KOPT-K1 (cell line): Measurements from ENCODE around the gene STARD3.

ENCODE experiments used
- H3K27ac ChIP-seq: fragments of 200-600 bp; sonication (generic); 2 replicates; pipeline ENCODE4 v1.5.1; 2016; ENCODE audit warnings: antibody characterized with exemption, mild to moderate bottlenecking, low read depth, low read length; ENCODE audit not compliant: poor library complexity, severe bottlenecking
- H3K36me3 ChIP-seq: fragments of 200-600 bp; sonication (generic); 2 replicates; pipeline ENCODE4 v1.5.1; 2017; ENCODE audit warnings: antibody characterized with exemption, mild to moderate bottlenecking, low read length, moderate library complexity; ENCODE audit not compliant: insufficient read depth
- H3K9me3 ChIP-seq: fragments of 200-600 bp; sonication (generic); 2 replicates; pipeline ENCODE4 v1.5.1; 2017; ENCODE audit warnings: antibody characterized with exemption, low read length, mild to moderate bottlenecking; ENCODE audit not compliant: insufficient read depth, poor library complexity, severe bottlenecking

The STARD3 gene

DNA sequence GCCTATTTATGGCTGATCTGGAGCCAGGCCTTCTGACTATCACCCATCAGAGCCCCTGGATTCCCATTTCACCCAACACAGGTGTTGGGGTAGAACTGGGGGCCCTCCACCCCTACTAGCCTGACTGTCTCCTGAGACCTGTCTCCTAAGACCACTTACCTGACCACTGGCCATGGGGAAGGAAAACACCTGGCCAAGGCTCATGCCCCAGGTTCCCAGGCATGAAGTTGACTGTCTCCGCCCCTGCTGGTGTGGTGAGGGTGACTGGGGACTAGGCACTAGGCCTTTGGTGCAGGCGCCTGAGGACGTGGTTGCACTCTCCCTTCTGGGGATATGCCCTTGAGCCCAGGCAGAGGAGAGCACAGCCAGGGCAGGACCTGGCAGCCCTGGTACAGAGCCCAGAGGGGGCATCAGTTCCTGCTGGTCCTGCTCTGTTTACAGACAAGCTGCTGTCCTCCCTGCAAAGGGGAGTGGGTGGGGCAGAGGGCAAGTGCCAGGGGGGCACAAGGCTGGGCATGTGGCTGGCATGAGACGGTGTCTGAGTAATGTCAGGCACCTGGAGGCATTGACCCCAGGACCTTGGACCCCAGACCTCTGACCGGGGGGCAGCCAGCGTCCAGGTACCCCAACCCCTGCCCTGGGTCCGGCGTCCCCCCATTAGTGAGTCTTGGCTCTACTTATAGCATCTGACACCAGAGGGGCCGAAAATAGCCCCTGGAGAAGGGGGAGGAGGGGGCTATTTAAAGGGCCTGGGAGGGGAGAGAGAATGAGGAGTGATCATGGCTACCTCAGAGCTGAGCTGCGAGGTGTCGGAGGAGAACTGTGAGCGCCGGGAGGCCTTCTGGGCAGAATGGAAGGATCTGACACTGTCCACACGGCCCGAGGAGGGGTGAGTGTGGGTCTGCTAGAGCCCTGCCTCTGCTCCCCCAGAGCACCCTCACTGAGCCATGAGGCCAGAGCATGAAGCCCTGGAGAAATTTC lies 27.9 kb downstream of the STARD3 start, which contains the start of gene TCAP:
TCAP (plus strand) TSS at position 769 of the 981 bp plus-strand sequence; CDS start at position 780, 11 bp downstream.
- Histone ChIP-seq H3K27ac (no peak within 1 kb of the TSS), H3K9me3 (no peaks in the 10 kb centered on the region), H3K36me3 (peaks cover 32% of the 10 kb centered on the region)

- Histone ChIP-seq H3K27ac (no peak overlapping the region), H3K36me3 (peaks cover 24% of the 10 kb centered on the region), H3K9me3 (no peaks in the 10 kb centered on the region)
These were observed 28.8 kb downstream of the STARD3 start for GRCh38 chr17:39665642-39666224.

DNA sequence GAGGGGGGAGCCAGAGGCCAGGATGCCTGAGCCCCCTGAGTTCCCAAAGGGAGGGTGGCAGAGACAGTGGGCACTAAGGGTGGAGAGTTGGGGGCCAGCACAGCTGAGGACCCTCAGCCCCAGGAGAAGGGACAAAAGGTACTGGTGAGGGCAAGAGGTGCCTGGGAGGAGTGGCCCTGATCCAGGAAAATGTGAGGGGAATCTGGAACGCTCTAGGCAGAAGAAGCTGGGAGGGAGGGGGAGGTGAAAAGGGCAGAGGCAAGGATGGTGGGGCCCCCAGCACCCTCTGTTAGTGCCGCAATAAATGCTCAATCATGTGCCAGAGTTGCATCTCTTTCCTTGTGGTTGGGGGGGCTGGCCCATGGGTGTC lies 29.3 kb downstream of the STARD3 start:
- Histone ChIP-seq H3K27ac (no peak overlapping the region), H3K36me3 (peaks cover 19% of the 10 kb centered on the region), H3K9me3 (no peaks in the 10 kb centered on the region)

GRCh38 chr17:39666601-39667261 lies 29.8 kb downstream of the STARD3 start:
- H3K36me3 ChIP-seq, result peaks cover 14% of the 10 kb centered on the region
- no peaks in the 10 kb centered on the region for H3K9me3 ChIP-seq
- H3K27ac ChIP-seq, result no peak overlapping the region

GRCh38 chr17:39667262-39667944 lies 30.5 kb downstream of the STARD3 start:
- H3K9me3 ChIP-seq, result no peaks in the 10 kb centered on the region
- H3K36me3 ChIP-seq, result peaks cover 7% of the 10 kb centered on the region; the same call in 1 of the 2 replicates
- no peak overlapping the region for H3K27ac ChIP-seq

GRCh38 chr17:39667945-39668924 lies 31.3 kb downstream of the STARD3 start, which contains the start of gene PNMT:
PNMT (plus strand) TSS chr17:39668453; CDS start chr17:39668476, 23 bp downstream.
- no peak within 1 kb of the TSS for H3K27ac ChIP-seq
- H3K9me3 ChIP-seq, result no peaks in the 10 kb centered on the region
- no peaks in the 10 kb centered on the region; the same call in 1 of the 2 replicates for H3K36me3 ChIP-seq

DNA sequence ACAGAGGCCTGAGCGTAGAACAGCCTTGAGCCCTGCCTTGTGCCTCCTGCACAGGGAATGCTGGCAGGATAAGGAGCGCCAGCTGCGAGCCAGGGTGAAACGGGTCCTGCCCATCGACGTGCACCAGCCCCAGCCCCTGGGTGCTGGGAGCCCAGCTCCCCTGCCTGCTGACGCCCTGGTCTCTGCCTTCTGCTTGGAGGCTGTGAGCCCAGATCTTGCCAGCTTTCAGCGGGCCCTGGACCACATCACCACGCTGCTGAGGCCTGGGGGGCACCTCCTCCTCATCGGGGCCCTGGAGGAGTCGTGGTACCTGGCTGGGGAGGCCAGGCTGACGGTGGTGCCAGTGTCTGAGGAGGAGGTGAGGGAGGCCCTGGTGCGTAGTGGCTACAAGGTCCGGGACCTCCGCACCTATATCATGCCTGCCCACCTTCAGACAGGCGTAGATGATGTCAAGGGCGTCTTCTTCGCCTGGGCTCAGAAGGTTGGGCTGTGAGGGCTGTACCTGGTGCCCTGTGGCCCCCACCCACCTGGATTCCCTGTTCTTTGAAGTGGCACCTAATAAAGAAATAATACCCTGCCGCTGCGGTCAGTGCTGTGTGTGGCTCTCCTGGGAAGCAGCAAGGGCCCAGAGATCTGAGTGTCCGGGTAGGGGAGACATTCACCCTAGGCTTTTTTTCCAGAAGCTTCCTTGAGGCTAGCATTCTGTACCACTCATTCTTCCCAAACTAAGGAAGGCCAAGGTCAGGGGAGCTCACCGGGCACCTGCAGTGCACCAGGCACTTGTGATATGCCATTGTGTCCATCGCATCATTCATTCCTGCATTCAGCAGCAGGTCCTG lies 33.2 kb downstream of the STARD3 start:
- no peaks in the 10 kb centered on the region for H3K9me3 ChIP-seq
- no peak overlapping the region for H3K27ac ChIP-seq
- H3K36me3 ChIP-seq, result no peaks in the 10 kb centered on the region

DNA sequence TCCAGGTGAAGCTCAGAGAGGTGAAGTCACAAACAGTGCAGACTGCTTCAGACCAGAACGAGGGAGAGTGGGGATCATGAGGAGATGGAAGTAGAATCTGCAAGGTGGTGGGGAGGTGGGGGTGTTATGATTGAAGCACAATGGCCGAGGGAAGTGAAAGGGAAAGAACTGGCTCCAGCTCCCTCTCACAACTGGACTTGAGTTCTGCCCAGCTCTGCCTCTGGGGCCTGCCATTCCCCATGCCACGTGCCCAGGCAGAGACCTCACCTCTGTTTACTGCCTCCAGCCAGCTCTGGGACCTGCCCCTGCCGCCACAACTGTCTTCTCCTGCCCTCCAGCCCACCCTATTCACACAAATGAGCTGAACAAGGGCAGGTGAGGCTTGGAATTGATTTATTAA lies 33.8 kb downstream of the STARD3 start:
- Histone ChIP-seq H3K27ac (no peak overlapping the region), H3K36me3 (no peaks in the 10 kb centered on the region), H3K9me3 (no peaks in the 10 kb centered on the region)

DNA sequence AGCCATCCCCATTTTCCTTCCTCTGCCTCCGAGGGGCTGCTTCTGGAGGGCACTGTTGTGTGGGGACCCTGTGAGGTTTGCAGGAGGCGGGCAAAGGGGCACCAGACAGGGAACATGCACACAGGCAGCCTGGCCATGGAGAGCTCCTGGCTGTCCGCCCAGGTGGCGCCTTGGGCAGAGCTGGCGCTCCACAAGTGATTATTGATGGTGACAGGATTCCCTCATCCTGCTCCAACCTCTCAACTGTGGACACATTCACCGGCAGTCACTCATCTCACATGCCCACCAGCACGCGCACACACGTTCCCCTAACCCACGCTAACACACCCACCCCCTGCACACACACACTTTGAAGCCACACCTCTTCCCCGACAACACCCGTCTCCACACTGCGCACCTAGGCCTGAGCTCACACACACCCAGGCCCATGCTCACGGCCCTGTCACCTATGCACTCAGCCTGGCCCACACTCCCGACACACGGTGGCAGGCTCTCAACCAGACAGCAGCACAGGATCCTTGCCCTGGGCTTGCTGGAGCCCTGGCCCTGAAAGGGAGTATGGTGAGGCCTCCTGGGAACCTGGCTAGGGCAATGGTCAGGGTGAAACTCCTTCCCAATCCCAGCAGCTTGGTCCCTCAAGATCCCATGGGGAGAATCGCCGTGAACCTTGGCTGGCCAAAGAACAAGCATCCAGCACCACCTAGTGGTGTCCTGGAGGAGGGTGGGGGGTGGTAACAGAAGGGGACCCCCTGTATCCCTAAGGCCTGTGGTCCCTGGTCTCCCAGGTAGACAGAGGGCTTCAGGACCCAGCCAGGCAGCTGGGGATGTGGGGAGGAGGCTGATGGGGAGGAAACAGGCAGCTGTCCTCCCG lies 34.9 kb downstream of the STARD3 start:
- Histone ChIP-seq H3K36me3 (no peaks in the 10 kb centered on the region), H3K9me3 (no peaks in the 10 kb centered on the region), H3K27ac (no peak overlapping the region)

GRCh38 chr17:39672522-39673334 lies 35.8 kb downstream of the STARD3 start:
- H3K36me3 ChIP-seq, result no peaks in the 10 kb centered on the region
- H3K27ac ChIP-seq, result no peak overlapping the region

DNA sequence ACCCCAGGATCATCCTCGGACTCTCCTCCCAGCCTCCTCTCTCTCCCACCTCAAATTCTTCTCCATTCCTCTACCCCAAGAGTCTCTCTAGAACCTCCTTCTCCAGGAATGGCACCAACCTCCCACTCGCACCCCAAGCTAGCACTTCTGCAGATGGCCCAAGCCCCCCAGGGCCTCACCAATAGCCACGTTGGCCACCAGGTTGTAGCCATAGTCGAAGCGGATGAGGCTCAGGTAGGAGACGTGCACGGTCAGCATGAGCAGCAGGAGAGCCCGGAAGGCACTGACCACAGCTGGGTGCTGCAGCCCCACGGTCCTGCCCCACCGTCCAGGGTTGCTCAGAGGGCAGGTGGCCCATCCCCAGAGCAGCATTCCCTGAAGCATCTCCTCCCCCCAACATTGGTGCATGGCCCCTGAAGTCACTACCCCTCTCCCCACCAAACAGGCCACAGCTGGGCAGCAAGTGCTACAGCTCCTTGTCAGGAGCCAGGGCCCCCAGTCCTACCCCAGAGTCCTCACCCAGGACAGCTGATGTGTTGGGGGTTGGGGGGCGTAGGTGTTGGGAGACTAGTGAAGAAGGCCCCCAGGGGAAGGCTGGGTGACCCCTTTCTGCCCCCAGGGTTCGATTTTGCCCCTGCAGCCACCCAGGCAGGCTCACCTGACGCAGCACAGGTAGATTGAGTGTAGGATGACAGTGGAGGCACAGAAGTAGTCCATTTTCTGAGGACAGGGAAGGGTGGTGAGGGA lies 36.6 kb downstream of the STARD3 start:
- Histone ChIP-seq H3K36me3 (no peaks in the 10 kb centered on the region), H3K27ac (no peak overlapping the region), H3K9me3 (no peaks in the 10 kb centered on the region)

More at GRCh38 chr17:39672522-39673334, 35.8 kb downstream of the STARD3 start:
- H3K9me3 ChIP-seq, result no peaks in the 10 kb centered on the region
